Vagina (tissue), 2 donors: ENCODE measurements around the gene AK4.
"Not testable (repeated sequence)": the region's sequence is repeated elsewhere in the genome, so short reads cannot be mapped to it uniquely, and the experiment has no call there.

ENCODE experiments used
- POLR2A ChIP-seq, 2 donors: fragments of 450-650 bp; IDR thresholded peaks; one replicate each; pipeline ENCODE4 v1.6.1; 2017; ENCODE audit warnings: antibody characterized with exemption in 2 of 2, mild to moderate bottlenecking in 2 of 2, moderate library complexity in 2 of 2
- TF ChIP-seq, protein P1 (sequence below), 3 experiments: fragments of 450-650 bp in 2 of 3; fragments of 200-600 bp in 1 of 3; sonication (generic) in 1 of 3; IDR thresholded peaks; one replicate each; pipeline ENCODE4 v1.5.1; 2017 to 2019; ENCODE audit warnings: antibody characterized with exemption in 3 of 3, mild to moderate bottlenecking in 2 of 3, moderate library complexity in 2 of 3

DNA sequence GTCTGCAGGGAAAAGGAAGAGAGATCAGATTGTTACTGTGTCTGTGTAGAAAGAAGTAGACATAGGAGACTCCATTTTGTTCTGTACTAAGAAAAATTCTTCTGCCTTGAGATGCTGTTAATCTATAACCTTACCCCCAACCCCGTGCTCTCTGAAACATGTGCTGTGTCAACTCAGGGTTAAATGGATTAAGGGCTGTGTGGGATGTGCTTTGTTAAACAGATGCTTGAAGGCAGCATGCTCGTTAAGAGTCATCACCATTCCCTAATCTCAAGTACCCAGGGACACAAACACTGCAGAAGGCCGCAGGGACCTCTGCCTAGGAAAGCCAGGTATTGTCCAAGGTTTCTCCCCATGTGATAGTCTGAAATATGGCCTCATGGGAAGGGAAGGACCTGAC, 8.2 kb upstream of the AK4 start:
- TF ChIP-seq POLR2A (IDR thresholded peaks at IDR 0.05), result not testable (repeated sequence)
- TF ChIP-seq, protein P1, sequence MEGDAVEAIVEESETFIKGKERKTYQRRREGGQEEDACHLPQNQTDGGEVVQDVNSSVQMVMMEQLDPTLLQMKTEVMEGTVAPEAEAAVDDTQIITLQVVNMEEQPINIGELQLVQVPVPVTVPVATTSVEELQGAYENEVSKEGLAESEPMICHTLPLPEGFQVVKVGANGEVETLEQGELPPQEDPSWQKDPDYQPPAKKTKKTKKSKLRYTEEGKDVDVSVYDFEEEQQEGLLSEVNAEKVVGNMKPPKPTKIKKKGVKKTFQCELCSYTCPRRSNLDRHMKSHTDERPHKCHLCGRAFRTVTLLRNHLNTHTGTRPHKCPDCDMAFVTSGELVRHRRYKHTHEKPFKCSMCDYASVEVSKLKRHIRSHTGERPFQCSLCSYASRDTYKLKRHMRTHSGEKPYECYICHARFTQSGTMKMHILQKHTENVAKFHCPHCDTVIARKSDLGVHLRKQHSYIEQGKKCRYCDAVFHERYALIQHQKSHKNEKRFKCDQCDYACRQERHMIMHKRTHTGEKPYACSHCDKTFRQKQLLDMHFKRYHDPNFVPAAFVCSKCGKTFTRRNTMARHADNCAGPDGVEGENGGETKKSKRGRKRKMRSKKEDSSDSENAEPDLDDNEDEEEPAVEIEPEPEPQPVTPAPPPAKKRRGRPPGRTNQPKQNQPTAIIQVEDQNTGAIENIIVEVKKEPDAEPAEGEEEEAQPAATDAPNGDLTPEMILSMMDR (IDR thresholded peaks at IDR 0.05), result not testable (repeated sequence)
